DLD1 (cell line): ENCODE measurements around the gene CXXC5.

Experiments
- in situ Hi-C: cut with HindIII; loops from 2 replicates; pipeline ENCODE4 v1.10.0; 2017; ENCODE audit warnings: low sequenced_read_pairs

CXXC5 gene

DNA sequence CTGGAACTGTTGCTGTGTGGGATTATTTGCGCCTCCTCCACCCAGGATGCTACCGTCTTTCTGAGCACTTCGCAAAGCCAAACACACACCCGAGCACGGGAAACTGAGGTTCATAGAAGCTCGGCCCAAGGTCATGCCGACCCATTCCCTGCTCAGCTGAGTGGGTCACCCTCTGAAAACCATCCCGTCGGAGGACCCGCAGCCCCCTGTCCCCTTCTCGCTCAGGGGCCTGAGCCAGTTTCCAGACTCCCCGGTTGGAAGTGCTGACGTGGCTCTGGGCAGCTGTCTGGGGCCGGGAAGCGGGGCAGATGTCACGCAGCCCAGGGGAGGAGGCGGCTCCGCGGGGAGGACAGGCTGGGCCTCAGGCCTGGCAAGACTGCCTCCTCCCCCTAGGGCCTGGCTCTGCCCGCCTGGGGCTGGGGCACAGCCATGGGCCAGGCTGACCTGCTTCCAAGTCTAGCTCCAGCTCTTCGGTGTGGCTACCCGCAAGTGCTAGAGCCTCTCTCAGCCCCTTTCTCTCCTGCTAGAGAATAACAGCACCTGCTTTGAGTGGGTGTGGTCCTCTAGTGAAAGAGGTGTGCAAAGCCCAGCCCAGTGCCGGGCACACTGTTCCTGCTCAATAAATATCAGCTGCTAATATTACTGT lies 9.9 kb upstream of the CXXC5 start:
- in situ Hi-C loops = no loop called here

DNA sequence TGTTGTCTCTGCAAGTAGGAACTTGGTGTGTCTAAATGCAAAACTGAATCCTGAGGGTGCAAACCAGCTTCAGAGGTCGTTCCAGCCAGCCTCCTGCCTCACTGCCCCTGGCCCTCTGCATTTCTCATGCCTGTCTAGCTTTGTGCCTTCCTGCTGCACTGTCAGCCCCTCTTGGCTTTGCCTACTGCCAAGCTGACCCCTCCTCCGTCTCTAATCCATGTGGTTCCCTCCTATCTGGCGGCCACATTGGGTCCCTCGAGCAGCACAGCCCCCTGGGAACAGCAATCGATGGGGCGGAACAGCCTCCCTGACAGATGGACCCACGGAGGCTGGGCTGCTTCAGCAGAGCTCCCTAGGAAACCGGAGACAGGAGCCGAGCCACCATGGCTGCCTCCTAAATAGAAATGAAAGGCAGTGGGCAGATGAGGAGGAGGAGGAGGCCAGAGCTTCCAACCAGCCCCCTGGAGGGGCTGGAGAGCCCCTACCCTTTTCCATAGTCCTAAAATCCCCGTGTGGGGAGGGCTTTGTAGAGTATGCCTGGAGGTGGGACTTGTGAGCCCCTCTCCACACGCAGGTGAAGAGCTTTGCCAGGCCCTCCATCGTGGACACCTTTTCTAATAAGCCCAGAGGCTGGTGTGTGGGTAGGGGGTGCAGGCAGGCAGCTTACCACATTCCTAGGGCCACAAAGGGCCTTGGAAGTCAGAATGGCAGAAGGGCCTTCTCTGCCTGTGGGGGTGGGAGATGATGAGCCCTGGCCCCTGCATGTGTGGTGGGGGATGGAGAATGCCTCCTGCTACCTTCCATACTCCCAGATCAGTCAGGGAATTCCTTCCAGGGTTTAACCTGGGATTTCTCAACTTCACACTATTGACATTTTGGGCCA lies 9.2 kb upstream of the CXXC5 start:
- in situ Hi-C loops = no loop called here

GRCh38 chr5:139639619-139640380 lies 8.3 kb upstream of the CXXC5 start:
- in situ Hi-C loops = loop anchor here (10.0 kb wide), 2 partner anchors 65 to 135 kb away; no protein-coding TSS in a partner anchor

DNA sequence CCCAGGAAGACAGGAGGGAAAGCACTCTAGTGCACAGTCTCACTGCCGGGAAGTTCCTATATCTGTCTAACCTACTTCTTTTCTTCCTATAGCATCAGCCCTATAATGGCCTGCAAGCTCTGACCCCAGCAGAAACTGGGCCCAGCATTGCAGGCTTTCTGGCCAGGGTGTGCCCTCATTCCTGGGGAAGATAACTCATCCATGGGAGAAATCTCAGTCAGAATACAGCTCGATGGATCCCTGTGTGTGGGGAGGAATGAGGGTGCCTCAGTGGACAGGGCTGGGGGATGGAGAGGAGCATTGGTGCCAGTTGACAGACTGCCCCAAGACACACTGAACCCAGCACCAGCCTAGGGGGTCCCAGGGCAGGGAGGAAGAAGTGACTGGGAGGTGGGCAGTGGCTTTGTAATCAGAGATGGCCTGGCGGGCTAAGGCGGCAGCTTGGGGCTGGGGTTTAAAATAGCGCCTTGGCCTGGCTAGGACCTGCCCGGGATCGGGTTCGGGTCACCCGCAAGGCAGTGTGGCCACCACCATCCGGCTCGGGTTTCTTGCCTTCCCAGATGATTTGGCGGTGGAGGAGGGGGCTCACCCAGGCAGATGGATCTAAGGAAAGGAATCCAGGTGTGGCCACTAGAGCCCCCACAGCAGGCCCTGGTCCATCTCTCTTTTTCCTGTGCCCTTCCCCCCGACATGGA lies 7.6 kb upstream of the CXXC5 start:
- in situ Hi-C loops = loop anchor here (10.0 kb wide), 2 partner anchors 64 to 134 kb away; no protein-coding TSS in a partner anchor

- in situ Hi-C loops = loop anchor here (10.0 kb wide), 2 partner anchors 63 to 133 kb away; no protein-coding TSS in a partner anchor
Measured at GRCh38 chr5:139641116-139642080, 6.8 kb upstream of the CXXC5 start.

GRCh38 chr5:139642213-139642612 lies 5.9 kb upstream of the CXXC5 start:
- in situ Hi-C loops = loop anchor here (10.0 kb wide), 2 partner anchors 63 to 133 kb away; no protein-coding TSS in a partner anchor

GRCh38 chr5:139642891-139643871 lies 5.0 kb upstream of the CXXC5 start:
- in situ Hi-C loops = loop anchor here (10.0 kb wide), 2 partner anchors 62 to 132 kb away; no protein-coding TSS in a partner anchor

DNA sequence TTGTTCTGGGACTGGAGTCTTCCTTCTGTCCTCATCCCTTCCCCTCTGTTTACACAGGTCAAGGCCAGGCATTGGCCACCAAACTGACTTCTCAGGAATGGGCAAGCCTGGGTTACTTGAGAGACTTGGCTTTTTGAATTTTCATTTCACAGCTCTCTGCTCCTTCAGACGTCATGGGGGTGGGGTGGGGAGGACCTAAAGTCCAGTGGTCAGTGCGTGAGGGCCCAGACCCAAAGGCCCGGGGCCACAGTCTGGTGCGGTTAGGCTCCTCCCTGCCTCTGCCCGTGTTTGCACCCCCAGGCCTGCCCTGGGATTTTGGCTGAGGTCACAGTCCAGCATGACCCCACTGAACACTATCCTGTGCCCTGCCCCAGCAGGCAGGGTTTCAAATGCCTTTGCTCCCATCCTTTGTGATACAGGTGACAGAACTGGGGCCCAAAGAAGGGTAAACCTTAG lies 4.1 kb upstream of the CXXC5 start:
- in situ Hi-C loops = loop anchor here (10.0 kb wide), 2 partner anchors 61 to 131 kb away; no protein-coding TSS in a partner anchor

DNA sequence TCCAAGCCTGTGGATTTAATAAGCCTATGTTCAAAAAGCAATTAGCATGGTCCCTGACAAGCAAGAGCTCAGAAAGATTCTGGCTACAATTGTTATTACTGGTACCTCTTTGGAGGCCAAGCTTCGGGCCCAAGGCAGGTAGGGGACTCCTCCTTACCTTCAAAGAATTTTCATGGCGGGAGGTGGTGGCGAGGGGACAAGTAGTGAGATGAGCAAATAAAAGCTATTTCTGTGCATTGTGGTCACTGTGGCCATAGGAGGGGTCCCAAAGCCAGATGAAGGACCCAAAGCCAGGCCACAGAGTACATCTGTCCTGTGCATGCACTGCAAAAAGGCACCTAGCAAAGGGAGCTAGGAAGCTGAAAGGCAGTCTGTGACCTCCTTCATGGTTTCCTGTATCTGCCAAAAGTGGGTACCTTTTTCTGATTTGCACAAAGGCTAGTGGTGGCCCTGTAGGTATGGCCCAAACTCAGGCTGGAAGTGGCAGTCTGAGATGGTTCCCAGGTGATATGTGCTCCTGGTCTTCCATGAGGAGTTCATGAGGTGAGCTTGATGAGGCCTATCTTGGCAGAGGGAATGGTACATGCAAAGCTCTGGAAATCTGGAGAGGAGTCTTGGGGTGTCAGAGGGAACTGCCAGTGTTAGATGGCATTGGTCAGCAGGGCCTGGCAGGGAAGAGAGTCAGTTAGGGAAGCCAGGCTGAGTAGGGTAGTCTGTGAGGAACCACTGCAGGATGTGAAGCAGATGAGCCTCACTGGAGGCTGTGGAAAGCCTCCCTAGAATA lies 3.3 kb upstream of the CXXC5 start:
- in situ Hi-C loops = loop anchor here (10.0 kb wide), 2 partner anchors 60 to 130 kb away; no protein-coding TSS in a partner anchor

DNA sequence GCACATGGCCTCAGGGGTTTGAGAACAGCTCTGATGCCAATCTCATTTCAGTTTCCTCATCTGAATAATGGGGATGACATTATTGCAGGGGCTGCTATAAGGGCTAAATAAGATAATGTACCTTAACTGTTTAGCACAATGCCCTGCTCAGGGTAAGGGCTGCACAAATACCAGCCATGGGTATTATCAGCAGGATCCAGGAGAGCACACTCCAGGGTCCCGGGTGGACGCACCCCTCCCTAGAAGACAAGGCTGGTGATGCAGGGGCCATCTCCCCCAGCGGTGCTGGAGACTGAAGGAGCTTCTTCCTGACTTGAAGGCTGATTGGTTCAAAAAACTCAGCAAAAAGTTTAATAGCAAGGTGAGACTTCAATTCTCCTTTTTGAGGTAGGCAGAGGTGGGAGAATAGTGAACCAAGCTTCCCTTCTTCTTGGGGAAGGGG lies 2.7 kb upstream of the CXXC5 start:
- in situ Hi-C loops = loop anchor here (10.0 kb wide), 2 partner anchors 59 to 129 kb away; no protein-coding TSS in a partner anchor

GRCh38 chr5:139646111-139646510 lies 2.0 kb upstream of the CXXC5 start:
- in situ Hi-C loops = loop anchor here (10.0 kb wide), 2 partner anchors 59 to 129 kb away; no protein-coding TSS in a partner anchor

DNA sequence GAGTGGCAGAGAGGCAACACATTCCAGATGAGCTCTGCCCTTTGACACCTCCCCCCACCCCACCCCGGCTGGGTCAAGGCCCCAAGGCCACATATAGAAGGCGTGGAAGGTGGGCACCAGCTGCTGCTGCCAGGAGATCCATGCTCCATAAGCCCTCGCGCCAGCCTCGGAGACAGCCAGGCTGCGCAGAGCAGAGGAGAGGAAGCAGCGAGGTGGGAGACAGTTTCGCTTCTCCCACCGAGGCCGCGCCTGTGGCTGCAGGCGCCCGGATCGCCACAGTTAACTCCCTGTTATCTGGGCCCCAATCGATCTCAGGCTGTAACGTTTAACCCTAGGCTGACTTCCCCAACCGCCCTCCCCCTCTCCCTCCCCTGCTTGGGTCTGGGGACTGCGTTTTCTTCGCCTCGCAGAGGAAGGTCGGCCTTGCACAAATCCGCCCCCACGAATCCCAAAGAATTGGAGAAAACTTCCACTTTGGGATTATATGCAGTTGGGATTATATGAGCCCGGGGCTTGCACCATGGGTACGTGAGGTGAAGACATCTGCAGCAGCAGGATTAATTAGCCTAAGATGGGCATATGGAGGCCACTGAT lies 1.1 kb upstream of the CXXC5 start:
- in situ Hi-C loops = loop anchor here (10.0 kb wide), 2 partner anchors 58 to 128 kb away; no protein-coding TSS in a partner anchor

DNA sequence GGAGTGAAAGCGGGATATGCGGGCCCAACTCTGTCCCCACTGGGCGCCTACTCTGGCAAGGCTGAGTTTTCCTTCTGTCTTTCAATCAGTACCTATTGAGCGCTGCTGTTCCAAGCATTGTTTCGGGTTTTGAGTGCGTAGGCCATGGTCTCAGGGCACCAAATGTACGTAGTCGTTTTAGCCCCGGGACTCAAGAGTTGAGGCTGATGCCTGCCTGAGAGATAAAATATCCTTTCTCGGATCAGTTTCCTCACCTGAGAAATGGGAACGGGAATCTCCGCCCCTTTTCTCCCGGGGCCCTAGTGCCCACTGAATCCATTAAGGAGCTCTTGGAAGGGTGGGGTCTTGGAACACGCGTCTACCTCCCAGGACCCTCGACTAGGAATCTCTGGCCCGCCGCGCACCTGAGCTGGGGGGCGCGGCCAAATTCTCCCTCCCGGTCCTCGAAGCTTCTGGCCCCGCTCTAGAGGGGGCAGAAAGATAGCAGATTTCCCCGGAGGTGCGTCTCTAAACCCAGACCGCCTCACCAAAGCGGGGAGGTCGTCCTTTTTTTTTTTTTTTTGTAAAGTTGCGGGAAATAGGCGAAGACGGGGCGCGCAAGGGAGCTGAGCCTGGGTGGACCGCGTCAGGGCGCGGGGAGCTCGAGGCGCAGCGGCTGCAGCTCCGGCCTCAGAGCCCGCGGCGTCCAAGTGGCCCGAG lies 494 bp upstream of the CXXC5 start:
- in situ Hi-C loops = loop anchor here (10.0 kb wide), 2 partner anchors 57 to 127 kb away; no protein-coding TSS in a partner anchor

DNA sequence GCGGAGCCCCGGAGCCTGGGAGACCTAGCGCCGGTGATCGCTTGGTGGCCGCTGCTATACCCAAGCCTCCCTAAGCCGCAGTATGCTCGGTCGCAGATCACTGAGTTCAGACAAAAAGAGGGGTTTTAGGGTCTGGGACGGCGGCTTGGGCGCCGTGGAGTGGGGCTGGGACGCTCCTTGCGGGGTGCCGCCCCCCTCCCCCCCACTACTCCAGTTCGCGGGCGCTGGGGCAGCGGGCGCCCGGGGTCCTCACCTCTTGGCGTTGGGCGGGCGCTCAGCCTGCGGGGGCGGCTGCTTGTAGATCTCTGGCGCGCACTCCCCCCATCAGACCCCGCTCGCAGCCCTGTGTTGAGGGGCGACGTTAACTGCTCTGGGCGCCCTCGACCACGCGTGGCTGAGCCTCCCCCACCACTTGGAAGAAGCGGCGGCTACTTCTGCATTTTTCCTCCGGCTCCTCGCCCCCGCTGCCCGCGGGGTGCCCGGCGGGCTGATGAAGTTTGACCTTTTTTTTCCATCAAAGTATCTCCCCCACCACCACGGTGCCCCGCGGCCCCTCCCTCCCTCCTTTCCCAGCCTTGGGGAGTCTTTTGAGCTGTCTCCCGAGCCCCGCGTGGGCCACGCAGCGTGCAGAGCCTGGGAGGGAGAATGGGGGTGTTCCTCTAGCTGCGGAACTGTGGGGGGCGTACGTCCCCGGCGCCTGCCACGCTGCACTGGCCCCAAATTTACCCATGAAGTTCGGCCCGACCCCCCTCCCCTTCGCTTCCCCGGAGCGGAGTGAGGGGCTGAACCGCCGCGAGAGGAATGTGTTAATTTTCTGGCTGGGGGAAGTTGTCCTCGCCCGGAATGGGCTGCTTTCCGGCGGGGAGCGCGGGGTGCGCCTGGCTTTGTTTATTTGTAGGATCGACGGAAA lies 1.2 kb downstream of the CXXC5 start:
- in situ Hi-C loops = loop anchor here (10.0 kb wide), 2 partner anchors 55 to 125 kb away; no protein-coding TSS in a partner anchor
